Measurements from ENCODE around the gene LDB2.

LDB2 gene

GRCh38 chr4:16887887-16888286, 10.6 kb downstream of the LDB2 start:
- 90 to 93% methylated on average over 4 of the region's 4 CpGs for WGBS, 2 experiments
- H3K4me3 ChIP-seq (ENCODE audit: insufficient read depth, low read depth, low read length): no peak overlapping the region
- H3K27me3 ChIP-seq (ENCODE audit: control insufficient read depth, insufficient read depth, low read length, poor library complexity, severe bottlenecking): no peaks in the 10 kb centered on the region
- H3K27ac ChIP-seq (ENCODE audit: insufficient read depth, low read depth, low read length, poor library complexity, severe bottlenecking): no peak overlapping the region
- no peaks in the 10 kb centered on the region for H3K36me3 ChIP-seq (ENCODE audit: control insufficient read depth, insufficient read depth, low read length)
- H3K9me3 ChIP-seq (ENCODE audit: control insufficient read depth, low read length): no peaks in the 10 kb centered on the region
- H3K4me1 ChIP-seq (ENCODE audit: control insufficient read depth, insufficient read depth, low read length): peaks cover 2% of the 10 kb centered on the region

- Histone ChIP-seq H3K4me1 (ENCODE audit: control insufficient read depth, insufficient read depth, low read length) (no peaks in the 10 kb centered on the region), H3K27me3 (ENCODE audit: control insufficient read depth, insufficient read depth, low read length, poor library complexity, severe bottlenecking) (no peaks in the 10 kb centered on the region), H3K36me3 (ENCODE audit: control insufficient read depth, insufficient read depth, low read length) (no peaks in the 10 kb centered on the region), H3K9me3 (ENCODE audit: control insufficient read depth, low read length) (no peaks in the 10 kb centered on the region), H3K4me3 (ENCODE audit: insufficient read depth, low read depth, low read length) (no peak overlapping the region), H3K27ac (ENCODE audit: insufficient read depth, low read depth, low read length, poor library complexity, severe bottlenecking) (no peak overlapping the region)
- 95 to 96% methylated on average over 4 to 7 of the region's 8 CpGs for whole genome bisulfite sequencing, 2 experiments
These were observed 13.6 kb downstream of the LDB2 start for GRCh38 chr4:16884673-16885460.

- Histone ChIP-seq H3K27ac (ENCODE audit: insufficient read depth, low read depth, low read length, poor library complexity, severe bottlenecking) (no peak overlapping the region), H3K4me1 (ENCODE audit: control insufficient read depth, insufficient read depth, low read length) (no peaks in the 10 kb centered on the region), H3K4me3 (ENCODE audit: insufficient read depth, low read depth, low read length) (no peak overlapping the region), H3K27me3 (ENCODE audit: control insufficient read depth, insufficient read depth, low read length, poor library complexity, severe bottlenecking) (no peaks in the 10 kb centered on the region), H3K9me3 (ENCODE audit: control insufficient read depth, low read length) (no peaks in the 10 kb centered on the region), H3K36me3 (ENCODE audit: control insufficient read depth, insufficient read depth, low read length) (no peaks in the 10 kb centered on the region)
- WGBS, 2 experiments: 91 to 94% methylated on average over 4 of the region's 4 CpGs
These were observed 14.6 kb downstream of the LDB2 start for GRCh38 chr4:16883806-16884205.

GRCh38 chr4:16881151-16881884, 17.1 kb downstream of the LDB2 start:
- no peaks in the 10 kb centered on the region for H3K4me1 ChIP-seq (ENCODE audit: control insufficient read depth, insufficient read depth, low read length)
- H3K9me3 ChIP-seq (ENCODE audit: control insufficient read depth, low read length): no peaks in the 10 kb centered on the region
- no peak overlapping the region for H3K4me3 ChIP-seq (ENCODE audit: insufficient read depth, low read depth, low read length)
- 95 to 97% methylated on average over 5 to 7 of the region's 7 CpGs for WGBS, 2 experiments
- H3K36me3 ChIP-seq (ENCODE audit: control insufficient read depth, insufficient read depth, low read length): no peaks in the 10 kb centered on the region
- no peak overlapping the region for H3K27ac ChIP-seq (ENCODE audit: insufficient read depth, low read depth, low read length, poor library complexity, severe bottlenecking)
- H3K27me3 ChIP-seq (ENCODE audit: control insufficient read depth, insufficient read depth, low read length, poor library complexity, severe bottlenecking): no peaks in the 10 kb centered on the region

- 80 to 85% methylated on average over 4 to 5 of the region's 5 CpGs for WGBS, 2 experiments
- H3K27ac ChIP-seq (ENCODE audit: insufficient read depth, low read depth, low read length, poor library complexity, severe bottlenecking): no peak overlapping the region
These were observed 23.0 kb downstream of the LDB2 start for GRCh38 chr4:16875487-16875886.

GRCh38 chr4:16869594-16870245, 28.7 kb downstream of the LDB2 start:
- Histone ChIP-seq H3K9me3 (ENCODE audit: control insufficient read depth, low read length) (no peaks in the 10 kb centered on the region), H3K36me3 (ENCODE audit: control insufficient read depth, insufficient read depth, low read length) (no peaks in the 10 kb centered on the region), H3K27ac (ENCODE audit: insufficient read depth, low read depth, low read length, poor library complexity, severe bottlenecking) (no peak overlapping the region), H3K4me3 (ENCODE audit: insufficient read depth, low read depth, low read length) (no peak overlapping the region), H3K27me3 (ENCODE audit: control insufficient read depth, insufficient read depth, low read length, poor library complexity, severe bottlenecking) (no peaks in the 10 kb centered on the region), H3K4me1 (ENCODE audit: control insufficient read depth, insufficient read depth, low read length) (no peaks in the 10 kb centered on the region)
- WGBS, 2 experiments: 94 to 95% methylated on average over 12 of the region's 12 CpGs

More at GRCh38 chr4:16875487-16875886, 23.0 kb downstream of the LDB2 start:
- Histone ChIP-seq H3K36me3 (ENCODE audit: control insufficient read depth, insufficient read depth, low read length) (no peaks in the 10 kb centered on the region), H3K4me3 (ENCODE audit: insufficient read depth, low read depth, low read length) (no peak overlapping the region), H3K4me1 (ENCODE audit: control insufficient read depth, insufficient read depth, low read length) (no peaks in the 10 kb centered on the region), H3K9me3 (ENCODE audit: control insufficient read depth, low read length) (no peaks in the 10 kb centered on the region), H3K27me3 (ENCODE audit: control insufficient read depth, insufficient read depth, low read length, poor library complexity, severe bottlenecking) (no peaks in the 10 kb centered on the region)

GRCh38 chr4:16868674-16869073, 29.8 kb downstream of the LDB2 start:
- no peaks in the 10 kb centered on the region for H3K4me1 ChIP-seq (ENCODE audit: control insufficient read depth, insufficient read depth, low read length)
- 93 to 94% methylated on average over 5 of the region's 5 CpGs for WGBS, 2 experiments
- no peak overlapping the region for H3K27ac ChIP-seq (ENCODE audit: insufficient read depth, low read depth, low read length, poor library complexity, severe bottlenecking)
- H3K36me3 ChIP-seq (ENCODE audit: control insufficient read depth, insufficient read depth, low read length): no peaks in the 10 kb centered on the region
- H3K27me3 ChIP-seq (ENCODE audit: control insufficient read depth, insufficient read depth, low read length, poor library complexity, severe bottlenecking): no peaks in the 10 kb centered on the region
- no peaks in the 10 kb centered on the region for H3K9me3 ChIP-seq (ENCODE audit: control insufficient read depth, low read length)
- H3K4me3 ChIP-seq (ENCODE audit: insufficient read depth, low read depth, low read length): no peak overlapping the region

- no peaks in the 10 kb centered on the region for H3K9me3 ChIP-seq (ENCODE audit: control insufficient read depth, low read length)
- no peaks in the 10 kb centered on the region for H3K27me3 ChIP-seq (ENCODE audit: control insufficient read depth, insufficient read depth, low read length, poor library complexity, severe bottlenecking)
- no peaks in the 10 kb centered on the region for H3K4me1 ChIP-seq (ENCODE audit: control insufficient read depth, insufficient read depth, low read length)
- H3K36me3 ChIP-seq (ENCODE audit: control insufficient read depth, insufficient read depth, low read length): no peaks in the 10 kb centered on the region
- WGBS, 2 experiments: 94 to 100% methylated on average over 1 of the region's 2 CpGs
- no peak overlapping the region for H3K4me3 ChIP-seq (ENCODE audit: insufficient read depth, low read depth, low read length)
- no peak overlapping the region for H3K27ac ChIP-seq (ENCODE audit: insufficient read depth, low read depth, low read length, poor library complexity, severe bottlenecking)
These were observed 30.6 kb downstream of the LDB2 start for GRCh38 chr4:16867827-16868226.

- 86% methylated on average over 2 to 3 of the region's 3 CpGs for WGBS, 2 experiments
- no peaks in the 10 kb centered on the region for H3K36me3 ChIP-seq (ENCODE audit: control insufficient read depth, insufficient read depth, low read length)
- no peaks in the 10 kb centered on the region for H3K27me3 ChIP-seq (ENCODE audit: control insufficient read depth, insufficient read depth, low read length, poor library complexity, severe bottlenecking)
- H3K9me3 ChIP-seq (ENCODE audit: control insufficient read depth, low read length): no peaks in the 10 kb centered on the region
- H3K4me3 ChIP-seq (ENCODE audit: insufficient read depth, low read depth, low read length): no peak overlapping the region
- no peaks in the 10 kb centered on the region for H3K4me1 ChIP-seq (ENCODE audit: control insufficient read depth, insufficient read depth, low read length)
- H3K27ac ChIP-seq (ENCODE audit: insufficient read depth, low read depth, low read length, poor library complexity, severe bottlenecking): no peak overlapping the region
These were observed 31.5 kb downstream of the LDB2 start for GRCh38 chr4:16866974-16867373.

GRCh38 chr4:16865897-16866283, 32.6 kb downstream of the LDB2 start:
- Histone ChIP-seq H3K36me3 (ENCODE audit: control insufficient read depth, insufficient read depth, low read length) (no peaks in the 10 kb centered on the region), H3K9me3 (ENCODE audit: control insufficient read depth, low read length) (no peaks in the 10 kb centered on the region), H3K27ac (ENCODE audit: insufficient read depth, low read depth, low read length, poor library complexity, severe bottlenecking) (no peak overlapping the region), H3K4me1 (ENCODE audit: control insufficient read depth, insufficient read depth, low read length) (no peaks in the 10 kb centered on the region), H3K27me3 (ENCODE audit: control insufficient read depth, insufficient read depth, low read length, poor library complexity, severe bottlenecking) (no peaks in the 10 kb centered on the region), H3K4me3 (ENCODE audit: insufficient read depth, low read depth, low read length) (no peak overlapping the region)
- WGBS, 2 experiments: 93 to 98% methylated on average over 2 to 3 of the region's 4 CpGs
